EL (cell line): ENCODE measurements around the gene SKI.

Experiments used
- DNase-seq: peaks from one replicate; pipeline ENCODE4 v3.0.0-alpha.2; 2016

The SKI gene

DNA sequence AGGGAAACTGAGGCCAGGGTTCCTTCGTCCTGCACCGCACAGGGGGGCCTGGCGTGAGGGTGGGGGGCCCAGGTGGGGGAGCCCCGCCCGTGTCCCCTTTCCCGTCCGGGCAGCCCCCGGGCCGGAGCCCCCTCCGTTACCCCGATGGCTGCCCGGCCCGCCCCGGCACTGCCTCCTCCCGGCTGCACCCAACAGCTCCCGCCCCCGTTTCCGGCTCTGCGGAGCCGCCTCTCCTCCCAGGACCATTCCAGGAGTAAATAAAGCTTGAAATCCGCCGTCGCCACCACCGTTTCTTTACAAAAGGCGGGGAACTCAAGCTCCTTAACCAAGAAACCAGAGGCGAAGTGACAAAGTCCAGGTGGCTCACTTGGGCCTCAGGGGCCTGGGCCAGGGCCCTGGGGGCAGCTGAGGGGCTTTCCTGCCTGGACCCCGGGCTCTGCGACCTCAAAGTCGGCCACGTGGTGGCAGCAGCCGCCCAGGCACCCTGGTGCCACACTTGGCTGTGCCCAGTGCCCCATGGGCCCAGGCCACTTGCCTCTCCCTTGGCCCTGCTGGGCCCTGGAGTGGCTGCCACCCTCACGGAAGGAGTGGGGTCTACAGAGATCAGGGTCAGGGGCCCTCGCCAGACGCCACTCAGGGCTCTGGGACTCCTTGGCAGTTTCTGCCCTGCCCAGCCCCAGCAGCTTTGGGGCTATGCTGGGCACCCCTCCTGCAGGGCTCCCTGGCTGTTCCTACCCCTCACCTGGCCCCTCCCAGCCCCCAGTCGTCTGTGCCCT lies 33.0 kb upstream of the SKI start:
- peak; percentile 89 for DNase-seq

DNA sequence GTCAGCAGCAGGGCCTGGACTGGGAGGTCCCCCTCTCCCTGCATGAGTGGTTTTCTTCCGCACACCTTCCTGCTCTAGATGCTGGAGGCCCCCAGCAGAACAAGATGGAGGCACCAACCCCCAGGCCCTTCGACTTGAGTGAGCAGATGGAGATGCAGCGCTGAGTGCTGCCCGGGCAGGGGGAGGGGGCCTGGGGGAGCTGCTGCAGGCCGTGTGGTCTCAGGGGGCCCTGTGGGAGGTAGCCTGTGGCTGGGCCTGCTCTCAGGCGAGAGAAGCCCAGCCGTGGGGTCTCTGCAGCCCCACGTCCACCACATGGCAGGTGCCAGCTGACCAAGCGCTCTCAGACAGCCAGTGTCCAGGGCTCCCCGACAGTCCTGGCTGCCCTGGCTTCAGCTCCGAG lies 32.3 kb upstream of the SKI start:
- no peak for DNase-seq

DNA sequence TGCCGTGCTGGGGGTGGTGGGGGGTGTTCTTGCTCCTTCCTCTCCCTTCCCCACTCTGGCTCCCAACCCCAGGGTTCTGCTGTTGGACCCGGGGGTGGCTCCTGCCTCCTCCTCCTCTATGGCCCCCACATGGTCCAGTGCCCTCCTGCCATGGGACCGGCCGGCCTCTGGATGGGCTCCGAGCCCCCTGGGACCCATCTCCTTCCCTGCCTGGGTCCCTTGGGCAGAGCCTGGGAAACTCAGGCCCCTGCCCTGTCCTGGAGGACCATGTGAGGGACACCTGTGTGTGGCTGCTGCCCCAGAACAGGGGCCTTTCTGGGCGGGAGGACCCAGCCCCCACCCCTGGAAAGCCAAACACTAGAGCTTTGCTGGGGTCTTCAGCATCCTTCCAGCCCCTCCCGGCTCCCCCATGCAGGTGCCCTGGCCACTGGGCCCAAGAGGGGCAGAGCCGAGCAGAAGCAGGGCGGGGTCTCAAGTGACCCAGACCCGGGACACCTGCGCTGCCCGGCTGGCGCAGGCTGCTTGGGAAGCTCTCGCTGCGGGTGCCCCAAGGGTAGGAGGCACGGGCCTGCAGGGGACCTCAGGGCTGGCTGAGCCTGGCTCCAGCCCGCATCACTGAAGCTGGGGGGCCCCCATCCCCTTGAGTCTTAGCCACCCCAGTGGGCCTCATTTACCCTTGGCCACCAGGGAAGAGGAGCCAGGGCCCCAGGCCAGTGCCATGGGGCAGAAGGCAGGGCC lies 31.0 kb upstream of the SKI start:
- DNase-seq, result no peak

DNA sequence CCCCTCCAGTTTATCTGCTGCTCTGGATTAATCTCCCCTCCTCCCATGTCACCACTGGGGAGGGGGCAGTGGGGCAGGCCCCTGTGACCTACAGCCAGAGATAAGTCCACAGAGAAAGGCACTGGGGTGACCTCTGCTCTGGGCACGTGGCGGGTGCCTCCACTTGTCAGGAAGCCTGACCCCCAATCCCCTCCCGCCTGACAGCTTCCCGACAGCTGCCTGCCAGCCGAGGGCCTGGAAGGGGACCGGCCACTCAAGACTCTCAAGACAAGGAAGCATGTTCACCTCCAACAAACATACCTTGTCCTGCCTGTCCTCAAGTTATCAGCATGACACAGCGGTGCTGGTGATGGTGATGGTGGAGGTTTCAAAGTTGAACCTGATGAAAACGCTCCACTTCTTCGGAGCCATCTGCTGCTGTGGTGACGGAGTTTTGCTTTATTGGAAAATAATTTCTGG lies 30.4 kb upstream of the SKI start:
- DNase-seq, result no peak

DNA sequence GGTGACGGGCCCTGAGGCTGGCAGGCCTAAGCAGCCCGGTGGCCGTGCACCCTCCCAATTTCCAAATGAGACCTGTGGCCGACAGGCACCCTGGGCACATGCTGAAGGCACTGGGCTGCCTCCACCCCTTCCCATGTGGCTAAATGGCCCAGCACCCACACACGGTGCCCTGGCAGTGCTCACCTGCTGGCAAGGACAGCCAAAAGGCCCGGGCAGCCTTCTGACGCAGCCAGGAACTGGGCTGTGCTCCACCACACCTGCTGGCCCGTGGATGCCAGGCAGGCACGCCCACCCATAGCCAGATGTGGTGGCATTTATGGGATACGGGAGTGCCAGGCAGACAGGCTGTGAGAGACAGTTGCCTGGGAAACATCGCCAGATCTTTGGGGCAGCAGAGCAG lies 29.5 kb upstream of the SKI start:
- no peak for DNase-seq

DNA sequence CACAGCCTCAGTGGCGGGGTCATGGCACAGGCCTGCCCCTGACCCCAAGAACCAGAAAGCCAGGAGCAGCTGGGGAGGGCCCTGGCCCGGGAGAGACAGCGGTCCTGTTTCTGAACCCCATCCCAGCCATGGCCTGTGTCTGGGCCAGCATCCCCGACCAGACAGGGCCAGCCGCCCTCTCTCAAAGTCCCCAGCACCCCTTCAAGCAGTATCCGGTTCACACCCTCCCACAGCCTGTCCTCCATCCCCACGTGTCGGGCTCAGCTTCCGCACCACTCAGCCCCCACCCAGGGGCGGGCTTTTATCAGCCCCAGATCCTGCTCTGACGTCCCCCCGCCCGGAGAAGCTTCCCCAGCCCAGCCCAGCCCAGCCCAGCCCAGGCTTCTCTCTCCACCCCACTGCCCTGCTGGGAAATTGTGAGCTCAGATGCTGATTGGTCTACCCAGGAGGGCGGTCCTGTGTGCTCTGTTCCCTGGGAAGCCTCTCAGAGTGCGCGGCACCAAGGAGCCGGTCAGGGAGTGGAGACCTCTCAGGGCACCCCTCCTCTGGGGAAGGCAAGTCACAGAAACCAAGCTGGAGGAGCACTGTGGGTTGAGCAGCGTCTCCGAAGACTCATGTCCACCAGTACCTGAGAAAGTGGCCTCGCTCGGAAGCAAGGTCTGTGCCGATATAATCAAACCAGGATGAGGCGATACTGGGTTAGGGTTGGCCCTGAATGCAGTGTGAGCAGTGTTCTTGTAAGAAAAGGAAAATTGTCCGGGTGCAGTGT lies 28.9 kb upstream of the SKI start:
- peak; percentile 93 for DNase-seq

DNA sequence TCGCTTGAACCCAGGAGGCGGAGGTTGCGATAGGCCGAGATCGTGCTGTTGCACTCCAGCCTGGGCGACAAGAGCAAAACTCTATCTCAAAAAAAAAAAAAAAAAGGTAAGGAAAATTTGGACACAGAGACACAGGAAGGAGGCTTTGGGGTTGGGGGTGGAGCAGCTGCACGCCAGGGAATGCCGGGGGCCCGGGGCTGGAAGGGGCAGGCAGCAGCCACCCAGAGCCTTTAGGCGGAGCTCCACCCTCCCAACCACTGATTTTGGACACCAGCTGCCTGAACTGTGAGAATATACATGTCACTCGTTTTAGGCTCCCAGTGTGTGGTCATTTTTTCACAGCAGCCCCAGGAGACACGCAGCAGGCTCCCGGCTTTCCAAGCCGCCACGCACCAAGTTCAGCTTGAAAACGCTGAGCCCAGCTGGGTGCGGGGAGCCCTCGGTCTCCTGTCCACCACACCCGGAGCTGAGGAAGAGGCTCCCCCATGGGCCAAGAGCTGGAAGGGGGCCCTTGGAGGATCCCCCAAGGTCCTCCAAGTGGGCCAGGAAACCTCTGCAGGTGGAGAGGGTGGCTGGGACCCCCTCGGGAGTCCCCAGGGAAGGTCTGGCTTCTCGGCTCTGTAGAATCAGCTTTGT lies 27.7 kb upstream of the SKI start:
- no peak for DNase-seq

DNA sequence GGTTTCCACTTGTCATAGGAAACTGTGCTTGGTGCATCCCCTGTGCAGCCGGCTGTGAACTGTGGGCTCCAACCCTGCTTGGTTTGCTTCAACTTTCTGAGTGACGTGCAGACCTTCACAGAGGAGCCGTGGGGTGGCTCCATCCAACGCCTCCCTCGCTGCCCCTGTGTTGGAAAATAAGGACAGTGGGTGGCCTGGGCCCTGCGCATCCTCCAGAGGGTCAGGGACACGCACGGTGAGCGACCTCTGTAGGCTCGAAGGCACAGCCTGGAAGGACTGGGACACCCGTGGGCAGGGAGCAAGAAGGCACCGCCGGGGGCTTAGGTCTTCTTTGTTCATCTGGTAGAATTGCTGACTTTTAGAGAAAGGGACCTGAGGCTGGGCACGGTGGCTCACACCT lies 27.1 kb upstream of the SKI start:
- DNase-seq, result no peak

DNA sequence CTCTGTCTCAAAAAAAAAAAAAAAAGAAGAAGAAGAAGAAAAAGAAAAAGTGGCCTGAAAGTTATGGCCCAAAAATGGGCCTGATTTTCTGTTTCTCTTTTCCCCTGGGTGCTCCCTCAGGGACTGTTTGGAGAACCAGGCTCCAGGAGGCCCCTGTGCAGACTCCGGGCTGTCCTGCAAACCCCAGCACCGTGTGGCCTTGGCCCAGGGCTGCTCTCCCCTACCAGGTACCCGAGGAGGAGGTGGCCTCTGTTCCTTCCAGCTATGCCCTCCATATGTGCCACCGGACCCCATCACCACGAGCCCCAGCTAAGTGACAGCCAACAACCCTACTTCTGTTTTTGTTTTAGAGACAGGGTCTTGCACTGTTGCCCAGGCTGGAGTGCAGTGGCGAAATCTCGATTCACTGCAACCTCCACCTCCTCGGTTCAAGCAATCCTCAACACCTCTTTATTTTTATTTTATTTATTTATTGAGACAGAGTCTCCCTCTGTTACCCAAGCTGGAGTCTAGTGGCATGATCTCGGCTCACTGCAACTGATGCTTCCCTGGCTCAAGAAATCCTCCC lies 26.0 kb upstream of the SKI start:
- DNase-seq, result no peak

DNA sequence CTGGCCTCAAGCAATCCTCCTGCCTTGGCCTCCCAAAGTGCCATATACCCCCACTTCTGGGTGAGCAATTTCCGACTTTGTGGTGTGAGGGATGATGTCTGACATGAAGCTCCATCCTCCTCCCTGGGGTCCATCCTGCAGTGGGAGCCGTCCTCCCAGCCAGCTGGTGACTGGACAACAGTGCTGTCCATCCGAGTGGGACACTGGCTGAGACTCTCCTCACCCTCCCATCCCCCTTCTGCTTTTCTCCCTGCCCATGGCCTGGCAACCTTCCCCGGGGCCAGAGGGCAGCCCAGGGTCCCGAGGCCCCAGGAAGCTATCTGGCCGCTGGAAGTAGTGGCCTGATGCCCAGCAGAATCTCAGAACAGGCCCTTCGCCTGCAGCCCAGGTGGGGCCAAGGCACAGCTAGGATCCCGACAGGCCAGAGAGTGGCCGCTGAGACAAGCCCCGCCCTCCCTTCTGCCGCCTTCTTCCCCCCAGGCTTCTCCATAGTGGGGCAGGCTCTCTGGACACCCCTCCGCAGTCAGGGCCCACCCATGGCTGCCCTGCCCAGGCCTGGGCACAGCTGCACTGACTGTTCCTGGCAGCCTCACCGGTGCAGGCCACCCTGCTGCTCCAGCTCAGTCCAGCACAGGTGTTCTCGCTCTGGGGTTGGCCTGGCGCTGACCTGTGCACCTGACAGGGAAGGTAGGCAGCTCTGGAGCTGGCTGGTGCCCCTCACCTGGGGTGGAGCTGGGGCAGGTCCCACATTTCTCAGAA lies 25.1 kb upstream of the SKI start:
- DNase-seq, result no peak

DNA sequence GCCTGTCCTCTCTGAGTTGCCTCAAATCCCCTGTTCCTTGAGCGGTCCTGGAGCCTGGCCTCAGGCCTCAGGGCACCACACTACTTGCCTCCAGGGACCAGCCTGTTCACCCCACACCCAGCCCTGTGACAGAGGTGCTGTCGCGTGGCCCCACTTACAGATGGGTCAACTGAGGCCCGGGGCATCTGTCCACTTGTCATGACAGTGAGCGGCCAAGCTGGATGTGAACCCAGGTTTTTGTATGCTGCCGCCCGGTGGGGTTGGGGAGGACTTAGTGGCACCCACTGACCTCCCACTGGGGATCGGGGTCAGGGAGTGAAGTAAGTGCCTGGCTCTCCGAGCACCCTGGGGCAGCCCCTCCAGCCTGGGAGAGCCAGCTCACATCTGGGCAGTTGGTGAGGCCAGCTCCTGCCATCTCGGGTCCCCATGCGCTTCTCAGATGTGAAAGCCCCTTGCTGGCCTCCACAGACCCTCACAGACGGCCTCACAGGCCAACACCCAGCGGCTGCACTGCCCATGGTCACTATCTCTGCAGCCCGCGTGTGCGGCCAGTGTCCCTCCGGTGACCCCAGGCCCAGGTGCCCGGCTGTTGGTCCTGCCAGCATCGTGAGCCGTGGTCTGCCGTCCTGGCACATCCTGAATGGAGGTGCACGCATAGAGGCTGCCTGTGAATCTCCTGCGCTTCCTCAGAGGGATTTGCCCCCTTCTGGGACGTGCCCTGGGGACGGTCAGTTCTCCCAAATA lies 24.3 kb upstream of the SKI start:
- DNase-seq, result no peak

DNA sequence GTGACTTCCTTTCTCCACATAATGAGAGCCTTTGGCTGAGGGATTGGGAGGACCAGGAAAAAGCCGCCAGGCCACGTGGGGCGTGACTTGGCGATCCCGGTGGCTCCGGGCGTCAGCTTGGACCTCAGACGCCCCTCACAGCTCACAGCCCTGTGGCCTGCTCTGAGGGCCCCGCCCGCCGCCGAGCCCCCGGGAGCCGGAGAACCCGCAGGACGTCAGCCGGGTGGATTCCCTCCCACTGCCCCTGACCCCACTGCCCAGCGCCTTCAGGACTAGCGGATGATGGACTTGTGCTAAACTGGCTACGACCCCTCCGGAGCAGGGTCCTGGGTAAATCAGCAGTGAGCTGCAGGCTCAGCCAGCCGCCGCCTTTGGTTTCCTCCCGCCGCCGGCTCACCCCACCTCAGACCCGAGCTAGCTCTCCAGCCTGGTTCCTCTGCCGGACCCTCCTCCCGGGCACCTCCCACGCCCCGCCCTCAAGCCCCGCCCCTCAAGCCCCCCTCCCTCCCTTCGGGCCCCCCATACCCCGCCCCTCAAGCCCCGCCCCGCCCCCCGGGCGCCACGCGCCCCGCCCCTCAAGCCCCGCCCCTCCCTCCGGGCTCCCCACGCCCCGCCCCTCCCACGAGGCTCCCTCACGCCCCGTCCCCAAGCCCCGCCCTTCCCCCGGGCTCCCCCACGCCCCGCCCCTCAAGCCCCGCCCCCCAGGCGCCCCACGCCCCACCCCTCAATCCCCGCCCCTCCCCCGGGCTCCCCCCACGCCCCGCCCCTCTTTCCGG lies 23.5 kb upstream of the SKI start:
- peak; percentile 78 for DNase-seq

DNA sequence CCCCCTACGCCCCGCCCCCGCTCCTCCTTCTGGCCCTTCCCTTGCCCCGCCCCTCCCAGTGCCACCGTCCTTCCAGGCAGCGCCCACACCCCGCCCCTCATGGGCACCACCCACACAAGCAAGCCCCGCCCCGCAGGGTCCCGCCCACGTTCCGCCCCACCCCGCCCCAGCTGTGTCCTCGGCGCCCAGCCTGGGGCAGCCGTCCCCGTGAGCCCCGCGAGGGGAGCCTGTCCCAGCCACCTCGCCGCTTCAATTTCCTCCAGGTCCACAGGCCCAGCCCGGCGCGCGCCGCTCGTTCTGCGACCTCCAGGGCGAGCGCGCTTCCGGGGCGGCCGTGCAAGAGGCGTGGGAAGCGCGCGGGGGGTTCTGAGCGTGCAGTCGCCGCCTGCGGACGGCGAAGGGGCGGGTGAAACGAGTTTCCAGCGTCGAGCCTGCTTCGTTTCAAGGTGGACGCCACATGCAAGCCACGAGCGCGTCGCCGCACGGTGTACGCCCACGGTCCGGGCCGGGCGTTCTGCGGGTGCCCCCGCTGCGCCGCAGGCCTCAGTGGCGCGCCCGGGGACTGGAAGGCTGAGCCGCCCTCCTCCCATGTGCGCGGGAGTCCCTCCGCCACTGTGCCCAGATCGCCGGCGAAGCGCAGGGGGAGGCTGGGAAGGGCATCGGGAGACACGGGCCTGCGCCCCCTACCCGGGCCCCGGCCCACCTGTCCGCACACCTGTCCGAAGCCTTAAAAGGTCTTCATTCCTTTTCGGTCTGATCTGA lies 22.7 kb upstream of the SKI start:
- DNase-seq, result peak; percentile 92

DNA sequence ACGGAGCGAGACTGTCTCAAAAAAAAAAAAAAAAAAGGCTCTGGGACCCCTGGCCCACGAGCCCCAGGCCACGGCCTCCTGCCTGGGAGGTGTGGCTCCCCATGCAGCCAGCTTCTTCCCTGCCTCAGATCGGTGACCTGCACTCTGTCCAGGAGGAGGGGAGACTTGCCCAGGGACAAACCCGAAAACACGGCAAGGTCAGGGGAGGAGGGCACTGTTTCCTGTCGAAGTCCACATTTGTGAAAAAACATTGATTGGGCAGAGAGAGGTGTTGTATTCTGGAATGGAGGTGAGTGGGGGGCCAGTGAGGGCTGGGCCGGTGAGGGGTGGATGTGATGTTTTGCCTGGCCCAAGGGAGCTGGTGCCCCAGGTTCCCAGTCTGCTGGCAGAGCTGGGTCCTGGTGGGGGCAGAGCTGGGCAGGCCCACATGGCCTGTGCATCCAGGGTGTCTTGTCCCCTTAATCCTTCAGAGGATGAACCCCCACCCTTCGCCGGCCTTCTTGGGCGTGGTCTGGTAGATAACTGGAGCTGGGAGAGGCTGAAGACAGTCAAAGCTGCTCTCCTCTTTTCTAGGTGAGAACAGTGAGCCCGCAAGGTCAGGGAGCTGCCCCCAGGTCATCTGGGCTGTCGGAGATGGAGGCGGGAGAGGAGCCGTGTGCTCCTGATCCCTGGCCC lies 21.2 kb upstream of the SKI start:
- DNase-seq, result no peak

DNA sequence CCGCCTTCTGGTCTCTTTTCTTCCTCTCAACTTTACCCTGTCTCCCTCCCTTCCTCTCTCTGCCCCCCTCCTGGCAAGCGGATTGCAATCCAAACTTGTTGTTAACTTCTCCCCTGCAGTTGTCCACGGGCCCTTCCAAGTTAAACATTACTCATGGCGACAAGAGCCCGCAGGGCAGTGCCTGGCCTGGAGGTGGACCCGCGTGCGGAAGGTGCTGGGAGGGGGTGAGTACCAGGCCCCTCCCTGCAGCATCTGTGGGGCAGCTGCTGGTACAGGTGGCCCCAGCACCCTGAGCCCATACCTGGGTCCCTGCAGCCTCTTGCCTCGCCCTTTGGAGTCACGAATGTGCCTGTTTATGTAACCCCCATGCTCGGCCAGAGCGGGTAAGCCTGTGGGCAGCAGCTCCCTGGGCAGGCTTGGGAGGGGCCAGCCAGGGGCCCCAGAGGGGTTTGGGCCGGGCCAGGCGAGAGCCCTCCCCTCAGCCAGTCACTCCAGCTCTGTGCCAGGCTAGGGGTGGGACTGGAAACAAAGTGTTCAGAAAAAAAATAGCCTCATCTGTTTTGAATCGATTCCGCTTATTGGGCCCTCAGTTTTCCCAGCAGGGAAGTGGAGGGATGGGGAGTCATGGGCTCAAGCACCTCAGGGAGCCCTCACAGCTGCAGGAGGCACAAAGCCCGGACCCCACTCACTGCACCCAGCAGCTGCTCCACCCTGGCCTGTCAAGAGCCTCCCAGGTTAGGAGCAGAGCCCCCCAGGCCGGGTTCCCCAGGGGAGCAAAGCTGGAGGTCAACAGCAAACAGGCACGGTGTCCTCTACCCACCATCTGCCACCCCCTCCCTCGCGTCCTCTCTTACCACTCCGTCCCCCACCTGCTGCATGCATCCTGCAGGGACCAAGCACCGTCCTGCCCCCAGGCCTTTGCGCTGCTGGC lies 19.5 kb upstream of the SKI start:
- peak; percentile 95 for DNase-seq

DNA sequence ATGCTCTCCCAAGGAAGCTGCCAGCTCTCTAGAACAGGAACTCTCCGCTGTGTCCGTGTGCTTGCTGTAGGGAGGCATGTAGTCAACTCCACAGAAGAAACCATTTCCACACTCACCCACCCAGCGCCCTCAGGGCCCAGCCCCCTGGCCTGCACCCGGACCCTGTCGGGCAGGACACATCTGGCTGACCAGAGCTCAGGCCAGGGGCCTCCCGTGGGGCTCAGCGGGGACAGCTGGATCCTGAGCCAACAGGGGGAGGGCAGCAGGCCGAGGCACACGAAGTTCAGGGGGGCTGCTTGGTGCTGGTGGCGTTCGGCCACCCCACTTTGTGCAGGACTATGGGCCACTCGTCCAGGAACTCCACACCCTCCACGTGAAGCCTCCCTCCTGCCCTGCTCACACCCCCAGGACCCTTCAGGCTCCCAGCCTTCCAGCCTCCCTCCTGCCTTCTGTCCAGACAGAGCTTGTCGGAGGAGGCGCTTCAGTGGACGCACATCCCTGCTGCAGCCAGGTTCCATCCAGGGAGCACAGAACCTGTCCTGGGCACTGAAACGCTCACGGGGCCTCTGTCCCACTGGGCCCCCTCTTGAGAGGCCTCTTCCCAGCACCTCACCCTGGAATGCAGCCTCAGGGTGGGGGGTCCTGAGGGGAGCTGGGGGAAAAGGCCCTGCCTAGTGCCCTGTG lies 18.6 kb upstream of the SKI start:
- DNase-seq, result no peak

DNA sequence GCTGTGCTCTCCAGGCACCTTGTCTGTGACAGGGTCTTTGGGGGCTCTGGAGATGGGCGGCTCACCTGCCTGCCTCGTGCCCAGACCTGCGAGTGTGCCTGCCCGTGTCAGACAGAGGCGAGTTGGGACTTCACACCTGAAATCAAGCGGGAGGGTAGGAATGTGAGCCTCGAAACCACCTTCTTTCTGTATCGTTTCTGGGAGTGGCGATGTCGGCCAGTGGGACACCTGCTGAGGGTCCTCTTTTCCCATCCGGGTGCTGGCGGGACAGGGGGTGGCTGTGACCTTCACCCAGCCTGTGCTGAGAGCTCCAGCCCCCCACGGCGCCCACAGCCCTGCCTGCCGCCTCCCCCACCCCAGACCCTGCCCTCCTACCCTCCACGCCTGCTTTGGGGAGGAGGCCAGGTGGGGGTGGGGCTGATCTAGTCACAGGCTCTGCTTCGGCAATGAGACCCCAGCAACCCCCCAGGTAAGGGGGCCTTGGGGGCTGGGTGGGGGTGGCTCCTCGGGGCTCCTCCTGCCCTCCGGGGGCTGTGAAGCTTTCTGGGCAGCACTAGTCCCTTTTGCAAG lies 17.9 kb upstream of the SKI start:
- DNase-seq, result no peak
